22Rv1 (cell line): ENCODE data around the gene PDGFD.

Experiments used
- CTCF ChIP-seq: fragments of 450-650 bp; IDR thresholded peaks from 2 replicates; pipeline ENCODE4 v1.5.1; 2017; ENCODE audit warnings: mild to moderate bottlenecking
- ZFX ChIP-seq: fragments of 450-650 bp; IDR thresholded peaks from 2 replicates; pipeline ENCODE4 v1.6.1; 2017; ENCODE audit warnings: antibody characterized with exemption, borderline replicate concordance

- TF ChIP-seq CTCF: no peak
- TF ChIP-seq ZFX: no peak
These were observed 43.3 kb downstream of the PDGFD start for GRCh38 chr11:104120493-104121137.
